NCI-H2171 (cell line): ENCODE results near the gene GNL1.

Experiments
- DNase-seq: peaks from one replicate; lab custom pipeline; 2025; lab: John Stamatoyannopoulos, UW

Gene GNL1

DNA sequence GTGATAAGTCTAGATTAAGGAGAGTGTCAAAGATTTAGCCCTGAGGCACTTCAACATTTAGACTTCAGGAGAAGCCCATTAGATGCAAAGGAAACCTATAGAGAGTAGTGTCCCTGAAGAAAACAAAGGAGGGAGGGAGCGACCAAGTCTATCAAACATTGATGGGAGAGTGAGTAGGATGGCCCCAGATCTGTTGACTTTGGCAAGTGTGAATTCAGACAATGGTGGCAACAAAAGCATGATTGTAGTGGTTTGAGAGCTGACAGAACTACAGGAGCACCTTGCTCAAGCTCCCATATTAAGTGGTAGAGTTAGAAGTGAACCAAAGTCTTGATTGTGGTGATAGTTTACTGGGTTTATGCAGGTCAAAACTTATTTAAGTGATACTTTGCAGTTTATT is 14.0 kb upstream of the GNL1 start:
- DNase-seq: no peak

DNA sequence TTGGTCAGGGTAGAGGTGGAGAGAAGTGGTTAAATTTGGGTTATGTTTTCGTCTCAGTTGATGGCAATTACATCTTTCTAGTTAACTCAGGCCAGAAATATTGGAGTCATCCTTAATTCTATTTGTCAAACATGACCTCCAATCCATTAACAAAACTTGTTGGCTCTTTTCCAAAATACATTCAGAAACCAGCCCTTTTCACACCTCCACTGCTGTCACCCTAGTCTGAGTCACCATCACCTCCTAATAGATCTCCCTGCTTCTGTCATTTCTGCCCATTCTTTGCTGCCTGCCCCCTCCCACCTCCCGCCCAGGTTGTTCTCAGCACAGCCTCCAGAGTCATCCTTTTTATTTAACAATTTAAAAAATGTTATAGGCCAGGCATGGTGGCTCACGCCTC is 12.0 kb upstream of the GNL1 start:
- DNase-seq: no peak

GRCh38 chr6:30565772-30566171 is 9.5 kb upstream of the GNL1 start:
- no peak for DNase-seq

GRCh38 chr6:30564114-30564513 is 7.8 kb upstream of the GNL1 start:
- no peak for DNase-seq

- no peak for DNase-seq
Observed at GRCh38 chr6:30562470-30563425, 6.5 kb upstream of the GNL1 start.

GRCh38 chr6:30560930-30561329 is 4.6 kb upstream of the GNL1 start:
- no peak for DNase-seq

DNA sequence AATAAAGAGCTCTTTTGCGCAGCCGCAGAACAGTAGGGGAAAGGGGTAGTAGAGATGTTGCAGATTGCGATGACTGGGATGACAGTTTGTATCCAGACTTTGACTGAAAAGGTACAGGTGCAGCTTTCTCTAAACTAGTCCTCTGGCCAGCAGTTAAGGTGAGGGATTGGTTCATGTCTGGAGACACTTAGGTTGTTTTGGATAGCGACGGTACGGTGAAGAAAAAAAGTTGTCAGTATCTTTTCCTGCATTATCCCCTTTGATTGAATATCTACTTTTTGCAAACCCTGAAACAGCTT is 1.3 kb upstream of the GNL1 start:
- DNase-seq: no peak

DNA sequence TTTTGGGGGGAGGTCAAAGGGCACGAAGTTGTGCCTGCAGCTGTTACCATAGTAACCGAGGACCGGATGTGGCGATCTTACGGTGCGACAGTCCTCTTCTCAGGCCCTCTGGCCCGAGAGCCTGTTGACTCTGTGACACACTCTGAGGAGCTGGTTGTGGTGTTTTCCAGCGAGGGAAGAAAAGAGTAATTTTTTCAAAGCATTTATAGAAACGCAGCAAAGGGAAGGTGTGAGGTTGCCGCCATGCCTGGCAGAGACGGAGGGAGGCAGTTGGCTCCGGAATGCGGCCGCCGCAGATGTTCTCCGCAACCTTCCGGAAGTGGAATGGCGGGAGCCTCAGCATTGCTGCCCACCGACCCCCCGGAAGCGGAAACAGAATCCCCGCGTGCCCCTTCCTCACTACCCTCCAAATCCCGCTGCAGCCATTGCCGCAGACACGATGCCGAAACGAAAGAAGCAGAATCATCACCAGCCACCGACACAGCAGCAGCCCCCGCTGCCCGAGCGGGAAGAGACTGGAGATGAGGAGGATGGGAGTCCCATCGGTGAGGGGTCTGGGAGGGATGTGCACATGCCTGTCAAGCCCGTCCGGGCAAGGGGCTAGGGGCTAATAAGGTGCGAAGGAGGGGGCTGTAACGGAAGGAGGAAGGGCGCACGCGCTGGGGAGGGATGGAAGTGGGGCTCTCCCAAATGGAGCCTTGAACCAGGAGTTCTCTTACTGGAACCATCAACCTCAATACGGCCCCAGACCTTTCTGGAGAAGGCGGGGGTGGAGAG is 805 bp upstream of the GNL1 start, which contains the start of gene PRR3:
Gene PRR3, plus strand, starts transcription at position 390 of the 777 bp plus-strand sequence. Its CDS starts 50 bp downstream, at position 440.
- DNase-seq: peak; percentile 92

GRCh38 chr6:30555816-30556065 is 548 bp downstream of the GNL1 start:
- no peak for DNase-seq

GRCh38 chr6:30554962-30555815 is 1.1 kb downstream of the GNL1 start:
- no peak for DNase-seq

DNA sequence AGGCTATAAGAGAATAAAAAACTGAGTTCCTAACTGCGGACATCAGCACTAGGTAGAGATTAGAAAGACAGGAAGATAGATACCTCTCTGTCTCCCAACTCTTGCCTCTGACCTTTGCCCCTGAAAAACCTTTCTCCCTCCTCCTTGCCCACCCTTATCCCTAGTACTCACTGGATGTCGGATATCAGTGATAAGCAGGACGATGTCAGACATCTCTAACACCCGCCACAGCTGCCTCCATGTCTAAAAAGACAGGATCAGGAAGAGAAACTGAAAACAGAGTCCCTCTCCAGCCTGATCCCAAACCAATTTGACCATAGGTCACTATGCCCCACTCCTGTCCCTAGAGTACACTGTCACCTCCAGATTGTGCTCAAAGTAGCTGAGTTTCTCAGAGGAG is 1.9 kb downstream of the GNL1 start:
- no peak for DNase-seq

DNA sequence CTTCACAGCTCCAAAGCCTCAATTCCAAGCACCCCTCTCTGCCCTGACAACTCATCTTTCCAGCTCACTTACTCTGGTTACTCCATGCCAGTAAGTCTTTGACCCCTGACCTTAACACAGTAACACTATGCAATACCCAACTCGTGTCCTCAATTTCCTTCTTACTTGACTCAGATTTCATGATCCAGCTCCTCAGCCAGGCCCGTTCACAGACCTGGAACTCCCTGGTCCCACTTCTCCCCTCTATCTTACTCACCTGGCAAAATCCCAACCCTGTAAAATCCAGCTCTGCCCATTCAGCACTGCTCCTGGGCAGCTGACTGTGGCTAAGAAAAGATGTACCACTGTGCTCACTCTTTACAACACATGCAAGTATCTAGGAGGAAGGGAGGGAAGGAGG is 7.9 kb downstream of the GNL1 start:
- no peak for DNase-seq

DNA sequence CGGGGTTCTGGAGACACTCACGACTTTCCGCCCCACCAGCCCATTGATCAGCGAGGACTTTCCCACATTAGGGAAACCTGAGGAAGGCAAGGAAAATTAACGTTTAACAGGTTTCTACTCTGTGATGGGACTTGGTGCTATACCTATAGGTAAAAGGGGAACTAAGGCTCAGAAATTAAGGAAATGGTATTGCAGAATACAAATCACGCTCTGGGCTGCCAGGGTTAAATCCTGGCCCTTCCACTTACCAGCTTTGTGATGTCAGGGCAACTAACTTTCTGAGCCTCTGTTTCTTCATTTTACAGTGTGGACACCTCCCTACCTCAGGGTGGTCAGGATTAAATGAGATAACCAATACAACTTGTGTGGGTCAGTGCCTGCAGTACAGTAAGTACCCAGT is 8.8 kb downstream of the GNL1 start:
- DNase-seq: no peak

DNA sequence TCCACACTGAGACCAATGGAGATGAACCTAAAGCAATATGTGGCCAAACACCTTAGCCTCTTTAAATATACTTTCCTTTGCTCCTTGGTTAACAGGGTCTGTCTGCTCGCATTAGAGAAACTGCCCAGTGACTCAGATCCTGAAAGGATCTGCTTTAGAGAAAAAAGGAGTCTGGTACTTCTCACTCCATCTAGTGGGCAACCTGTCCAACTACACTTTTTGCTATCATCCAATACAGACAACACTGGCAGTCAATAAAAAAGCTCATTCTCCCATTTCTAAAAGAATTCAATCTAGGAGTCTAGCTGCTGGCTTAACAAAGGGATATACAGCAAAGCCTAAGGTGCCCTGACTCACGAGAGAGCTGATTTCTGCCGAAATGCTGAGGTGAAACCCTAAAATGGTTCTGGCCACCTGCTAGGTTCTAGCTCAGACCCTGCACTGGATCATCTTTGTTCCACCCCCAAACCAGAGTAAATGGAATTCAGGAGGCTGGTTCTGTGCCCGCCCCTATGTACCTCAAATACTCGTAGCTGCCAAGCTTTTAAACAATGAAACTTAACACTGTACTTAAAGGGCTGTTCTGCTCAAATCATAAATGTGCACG is 11.5 kb downstream of the GNL1 start:
- DNase-seq: peak; percentile 26

GRCh38 chr6:30543821-30544220 is 12.5 kb downstream of the GNL1 start:
- DNase-seq: no peak

DNA sequence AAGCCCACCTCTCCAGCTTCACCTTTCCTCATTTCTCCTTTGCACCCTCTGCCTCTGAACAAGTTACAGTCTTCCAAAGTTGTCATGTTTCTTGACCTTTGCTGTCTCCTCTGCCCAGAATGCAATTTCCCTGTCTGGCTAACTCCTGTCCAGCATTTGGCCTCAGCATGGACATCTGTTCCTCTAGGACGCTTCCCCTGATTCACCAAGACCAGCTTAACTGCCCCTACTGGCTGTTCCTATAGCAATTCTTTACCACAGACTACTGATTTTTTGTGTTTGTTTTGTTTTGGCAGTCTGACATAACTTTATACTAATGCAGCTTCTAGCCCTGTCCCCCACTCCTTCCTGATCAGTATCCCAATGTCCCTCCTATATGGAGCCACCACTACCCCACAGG is 13.4 kb downstream of the GNL1 start:
- DNase-seq: no peak

DNA sequence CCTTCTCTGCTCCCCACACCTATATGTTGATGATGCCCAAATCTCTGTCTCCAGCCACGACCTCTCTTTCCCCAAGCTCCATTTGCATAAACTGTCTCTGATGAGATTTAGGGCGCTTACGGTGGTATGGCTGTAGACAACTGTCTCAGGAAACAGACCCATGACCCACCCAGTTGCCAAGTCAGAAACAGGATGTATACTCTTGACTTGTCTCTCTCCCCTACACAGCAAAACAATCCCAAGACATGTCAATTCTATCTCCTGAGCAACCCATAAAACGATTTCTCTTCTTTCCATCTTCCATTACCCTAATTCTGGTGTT is 13.9 kb downstream of the GNL1 start:
- DNase-seq: no peak

DNA sequence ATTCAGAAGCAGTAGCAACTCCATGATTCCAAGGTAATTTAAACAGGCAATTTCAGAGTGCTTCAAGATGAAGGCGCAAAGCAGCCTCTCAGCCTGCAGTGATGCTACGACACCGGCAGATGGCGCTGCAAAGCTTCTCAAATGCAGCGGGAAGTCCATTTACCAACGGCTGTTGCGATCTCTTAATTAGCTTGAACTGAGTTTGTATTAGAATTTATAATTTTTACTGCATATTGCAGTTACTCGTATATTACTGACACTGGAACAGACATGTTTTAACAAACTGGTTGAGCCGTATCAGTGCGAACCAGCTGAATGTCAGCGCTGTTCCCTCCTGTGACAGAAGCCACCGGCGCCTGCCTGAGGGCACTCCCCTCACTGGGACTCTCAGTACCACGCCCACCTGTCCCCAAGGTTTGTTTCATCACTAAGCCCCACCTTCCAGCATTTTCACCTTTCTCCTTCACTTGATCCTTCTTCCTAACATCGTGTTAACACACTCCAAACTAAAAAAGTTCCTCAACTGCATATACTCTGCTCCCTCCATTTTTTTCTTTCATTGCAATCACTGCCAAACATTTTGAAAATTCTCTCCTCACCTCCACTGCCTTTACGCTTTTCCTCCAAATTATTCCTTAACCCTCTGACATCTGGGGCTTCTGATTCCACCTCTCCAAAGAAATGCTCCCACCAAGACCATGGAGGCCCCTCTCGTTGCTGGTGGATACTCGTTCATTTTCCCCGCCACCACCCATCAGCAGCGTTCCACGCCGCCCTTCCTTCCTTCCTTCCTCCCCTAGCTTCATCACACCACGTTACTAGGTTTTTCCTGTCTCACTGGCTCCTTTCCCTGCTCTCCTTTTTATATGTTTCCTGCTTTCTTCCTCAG is 14.5 kb downstream of the GNL1 start:
- DNase-seq: peak; percentile 54

DNA sequence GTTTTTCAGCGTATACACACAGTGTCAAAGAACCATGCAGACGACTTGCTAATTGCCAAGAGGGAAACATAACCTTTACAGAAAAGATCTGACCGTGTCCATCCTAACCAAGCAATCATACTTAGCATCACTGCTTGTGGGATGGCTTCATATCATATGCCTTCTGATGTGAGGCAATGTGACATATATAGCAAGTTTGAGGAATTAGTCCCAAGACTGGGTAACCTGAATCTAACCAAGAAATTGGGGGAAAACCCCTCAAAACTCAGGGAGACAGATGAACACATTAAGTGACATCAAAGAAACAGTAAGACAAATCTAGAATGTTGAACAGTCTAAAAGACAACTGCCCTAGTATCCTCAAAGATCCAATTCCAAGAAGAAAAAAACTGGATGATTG is 18.4 kb downstream of the GNL1 start:
- DNase-seq: no peak

DNA sequence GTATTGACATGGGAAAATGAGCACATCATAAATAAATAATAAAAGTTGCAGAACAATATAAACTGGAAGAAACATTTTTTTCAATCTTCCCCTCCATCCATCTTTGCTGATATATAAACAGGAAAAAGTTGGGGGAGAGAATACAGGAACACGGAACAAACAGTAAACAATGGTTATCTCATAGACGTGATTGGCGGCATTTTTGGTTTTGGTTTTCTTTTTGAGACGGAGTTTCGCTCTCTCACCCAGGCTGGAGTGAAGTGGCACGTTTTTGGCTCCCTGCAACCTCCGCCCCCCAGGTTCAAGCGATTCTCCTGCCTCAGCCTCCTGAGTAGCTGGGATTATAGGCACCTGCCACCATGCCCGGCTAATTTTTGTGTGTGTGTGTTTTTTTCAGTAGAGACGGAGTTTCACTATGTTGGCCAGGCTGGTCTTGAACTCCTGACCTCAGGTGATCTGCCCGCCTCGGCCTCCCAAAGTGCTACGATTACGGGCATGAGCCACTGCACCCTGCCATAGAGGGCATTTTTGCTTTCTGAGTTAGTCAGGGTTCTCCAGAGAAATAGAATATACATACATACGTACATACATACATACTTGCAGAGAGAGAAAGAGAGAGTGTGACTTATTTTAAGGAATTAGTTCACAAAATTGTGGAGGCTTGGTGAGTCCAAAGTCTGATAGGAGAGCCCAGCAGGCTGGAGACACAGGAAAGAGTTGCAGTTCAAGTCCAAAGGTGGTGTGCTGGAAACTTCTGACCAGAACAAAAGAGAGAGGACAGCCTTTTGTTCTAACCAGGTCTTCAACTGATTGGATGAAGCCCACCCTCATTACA is 22.6 kb downstream of the GNL1 start:
- no peak for DNase-seq
